Karpas-422 (cell line): ENCODE measurements around the gene BBS9. TPM values are rescaled to one million over a fixed set of nuclear protein-coding genes. Genes with fewer than 3 reads are reported as not detected.

Source experiments
- DNase-seq: peaks from one replicate; pipeline ENCODE4 v3.0.0-alpha.2; 2015
- H2AFZ ChIP-seq: fragments of 200-600 bp; sonication (generic); 2 replicates; pipeline ENCODE4 v1.6.1; 2014; ENCODE audit warnings: antibody characterized with exemption, low read length, mixed read lengths
- H3K27ac ChIP-seq: fragments of 200-600 bp; sonication (generic); 2 replicates; pipeline ENCODE4 v1.5.1; 2014; ENCODE audit warnings: mild to moderate bottlenecking, low read length, moderate library complexity
- H3K27me3 ChIP-seq: fragments of 200-600 bp; sonication (generic); 2 replicates; pipeline ENCODE4 v1.6.1; 2014; ENCODE audit warnings: low read length, mixed read lengths
- H3K36me3 ChIP-seq: fragments of 200-600 bp; sonication (generic); 2 replicates; pipeline ENCODE4 v1.6.1; 2014; ENCODE audit warnings: low read length, mixed read lengths; ENCODE audit not compliant: insufficient read depth
- H3K4me1 ChIP-seq: fragments of 200-600 bp; sonication (generic); 2 replicates; pipeline ENCODE4 v1.6.1; 2014; ENCODE audit warnings: mild to moderate bottlenecking, low read length, mixed read lengths
- H3K4me2 ChIP-seq: fragments of 200-600 bp; sonication (generic); 2 replicates; pipeline ENCODE4 v1.6.1; 2014; ENCODE audit warnings: low read length, low read depth, mild to moderate bottlenecking; ENCODE audit not compliant: poor library complexity, severe bottlenecking
- H3K4me3 ChIP-seq: fragments of 200-600 bp; sonication (generic); 2 replicates; pipeline ENCODE4 v1.5.1; 2014; ENCODE audit warnings: mild to moderate bottlenecking, antibody characterized with exemption, low read length, mixed read lengths
- H3K79me2 ChIP-seq: fragments of 200-600 bp; sonication (generic); 2 replicates; pipeline ENCODE4 v1.6.1; 2014; ENCODE audit warnings: mild to moderate bottlenecking, low read length, mixed read lengths
- H3K9ac ChIP-seq: fragments of 200-600 bp; sonication (generic); 2 replicates; pipeline ENCODE4 v1.6.0; 2014; ENCODE audit warnings: low read length
- H3K9me2 ChIP-seq: fragments of 200-600 bp; sonication (generic), shearing (Covaris generic); replicated peaks from 2 replicates; pipeline ENCODE4 v1.6.0; 2014; ENCODE audit warnings: mild to moderate bottlenecking, low read length, moderate library complexity; ENCODE audit not compliant: insufficient read depth
- H3K9me3 ChIP-seq: fragments of 300-700, 200-600 bp; sonication (generic); 2 replicates; pipeline ENCODE4 v1.6.1; 2014; ENCODE audit warnings: low read length, mixed read lengths
- H4K20me1 ChIP-seq: fragments of 200-600 bp; sonication (generic); 2 replicates; pipeline ENCODE4 v1.6.1; 2014; ENCODE audit warnings: mild to moderate bottlenecking, antibody characterized with exemption, low read length, low read depth; ENCODE audit not compliant: insufficient read depth
- total RNA-seq: library from RNA; depleted of rRNA; stranded (reverse); fragments of >200 nt; shearing (Covaris generic); gene quantifications from 2 replicates; pipeline ENCODE4 v1.2.3, GENCODE V29; 2014; ENCODE audit warnings: low replicate concordance

Gene BBS9
- total RNA-seq, 1 experiment from 2014 or later: 13.0 TPM

DNA sequence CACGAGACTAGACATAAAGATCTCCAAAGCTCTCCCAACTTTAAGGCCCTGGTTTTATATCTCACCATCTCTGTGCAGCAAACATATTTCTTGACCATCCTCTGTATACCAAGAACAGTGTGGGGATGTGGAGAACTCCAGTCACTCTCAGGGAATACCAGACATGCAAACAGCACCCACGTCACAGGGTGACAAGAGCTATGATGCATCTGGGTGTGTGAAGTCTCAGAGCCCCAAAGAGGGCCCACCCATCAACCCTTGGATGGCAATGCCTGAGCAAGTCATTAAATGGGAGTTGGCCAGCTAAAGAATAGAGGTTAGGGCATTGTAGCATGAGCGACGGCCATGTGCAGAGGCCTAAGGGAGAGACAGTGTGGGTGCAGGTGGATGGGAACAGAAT is 402.5 kb downstream of the BBS9 start:
- no peaks in the 10 kb centered on the region for H3K4me1 ChIP-seq
- no peak overlapping the region for H3K9ac ChIP-seq
- H2AFZ ChIP-seq: no peak overlapping the region
- no peaks in the 10 kb centered on the region for H3K9me2 ChIP-seq
- DNase-seq: no peak
- no peaks in the 10 kb centered on the region for H3K36me3 ChIP-seq
- H3K27me3 ChIP-seq: no peaks in the 10 kb centered on the region
- H3K4me2 ChIP-seq: no peak overlapping the region
- no peak overlapping the region for H3K27ac ChIP-seq
- no peak overlapping the region for H3K4me3 ChIP-seq
- H4K20me1 ChIP-seq: no peaks in the 10 kb centered on the region
- H3K9me3 ChIP-seq: no peaks in the 10 kb centered on the region
- no peaks in the 10 kb centered on the region for H3K79me2 ChIP-seq

DNA sequence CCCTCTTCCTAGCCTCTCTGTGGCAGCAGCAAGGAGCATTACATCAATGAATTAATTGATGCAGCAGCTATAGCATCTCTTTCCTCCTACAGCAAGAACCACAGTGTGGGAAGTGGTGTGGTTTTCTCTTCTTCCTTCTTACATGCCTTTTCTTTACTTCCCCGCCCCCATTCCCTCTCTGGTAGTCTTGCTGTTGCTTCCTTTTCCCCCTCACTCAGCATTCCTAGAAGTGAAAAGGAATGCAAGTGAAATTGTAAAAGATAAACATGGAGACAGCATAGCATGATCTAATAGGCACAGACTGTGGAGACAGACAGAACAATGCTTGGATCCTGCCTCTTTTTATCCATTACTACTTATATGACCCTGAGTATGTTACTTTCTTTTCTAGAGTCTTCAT is 405.5 kb downstream of the BBS9 start:
- H2AFZ ChIP-seq: no peak overlapping the region
- H3K9me3 ChIP-seq: peaks cover 10% of the 10 kb centered on the region
- no peak overlapping the region for H3K4me3 ChIP-seq
- no peak overlapping the region for H3K4me2 ChIP-seq
- H4K20me1 ChIP-seq: no peaks in the 10 kb centered on the region
- no peak overlapping the region for H3K9ac ChIP-seq
- H3K4me1 ChIP-seq: peaks cover 10% of the 10 kb centered on the region
- no peak overlapping the region for H3K27ac ChIP-seq
- H3K9me2 ChIP-seq: no peaks in the 10 kb centered on the region
- no peaks in the 10 kb centered on the region for H3K79me2 ChIP-seq
- no peaks in the 10 kb centered on the region for H3K27me3 ChIP-seq
- H3K36me3 ChIP-seq: no peaks in the 10 kb centered on the region; the same call in 1 of the 2 replicates
- no peak for DNase-seq

DNA sequence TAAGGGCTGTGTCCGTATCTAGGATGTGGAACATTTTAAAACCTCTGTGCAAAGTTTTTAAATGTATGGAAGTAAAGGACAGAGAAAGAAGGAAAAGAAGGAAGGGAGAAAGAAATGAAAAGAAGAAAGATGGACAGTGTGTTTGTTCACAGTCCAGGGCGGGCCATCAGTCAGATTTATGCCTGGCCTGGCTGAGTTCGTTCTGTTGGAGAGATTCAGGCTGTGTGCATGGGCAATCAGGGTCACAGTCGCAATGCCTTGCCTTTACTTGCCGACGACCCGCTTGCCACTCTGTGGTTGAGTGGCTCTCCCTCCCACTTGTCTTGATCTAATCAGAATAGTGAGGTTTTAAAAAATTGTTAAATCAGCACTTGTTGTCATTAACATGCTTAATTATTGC is 406.6 kb downstream of the BBS9 start:
- Histone ChIP-seq H4K20me1 (no peaks in the 10 kb centered on the region), H3K27me3 (no peaks in the 10 kb centered on the region), H3K79me2 (no peaks in the 10 kb centered on the region), H2AFZ (no peak overlapping the region), H3K4me3 (no peak overlapping the region), H3K9ac (no peak overlapping the region), H3K27ac (no peak overlapping the region), H3K4me1 (peaks cover 10% of the 10 kb centered on the region), H3K9me3 (peaks cover 10% of the 10 kb centered on the region), H3K4me2 (no peak overlapping the region), H3K36me3 (no peaks in the 10 kb centered on the region; the same call in 1 of the 2 replicates), H3K9me2 (no peaks in the 10 kb centered on the region)
- DNase-seq: no peak

DNA sequence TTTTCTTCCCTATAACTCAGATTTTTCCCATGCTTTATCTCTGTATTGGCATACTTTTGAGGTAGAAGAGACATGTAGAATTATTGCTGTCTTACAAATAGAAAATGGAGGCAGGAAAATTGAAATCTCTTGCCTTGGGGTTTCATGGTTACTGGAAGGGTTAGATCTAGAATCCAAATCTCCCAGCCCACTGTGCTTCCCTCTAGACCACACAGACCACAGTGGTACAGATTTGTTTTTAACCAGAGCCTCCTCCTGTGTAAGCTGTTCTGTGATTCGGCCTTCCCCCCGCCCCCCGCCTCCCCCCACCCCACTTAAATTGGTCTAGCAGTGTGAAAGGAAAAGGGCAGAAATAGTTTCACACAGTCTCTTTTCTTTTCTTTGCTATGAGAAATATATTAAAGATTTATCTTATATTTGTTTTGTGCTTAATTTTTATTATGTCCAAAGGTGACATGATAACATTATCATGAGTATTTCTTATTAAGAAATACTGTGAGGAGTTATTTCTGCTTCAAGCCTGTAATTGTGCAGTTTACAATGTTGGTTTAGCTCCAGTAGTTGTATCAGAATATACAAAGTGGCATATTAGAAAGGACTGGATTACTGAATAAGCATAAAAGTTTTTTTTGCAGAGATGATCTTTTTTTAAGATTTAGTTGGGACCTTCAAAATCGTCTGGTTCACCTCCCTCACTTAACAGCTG is 407.2 kb downstream of the BBS9 start:
- H3K4me1 ChIP-seq: peaks cover 10% of the 10 kb centered on the region
- H2AFZ ChIP-seq: no peak overlapping the region
- H3K9ac ChIP-seq: no peak overlapping the region
- H3K4me3 ChIP-seq: no peak overlapping the region
- H3K27me3 ChIP-seq: no peaks in the 10 kb centered on the region
- peaks cover 10% of the 10 kb centered on the region for H3K9me3 ChIP-seq
- H4K20me1 ChIP-seq: no peaks in the 10 kb centered on the region
- no peaks in the 10 kb centered on the region for H3K79me2 ChIP-seq
- H3K9me2 ChIP-seq: no peaks in the 10 kb centered on the region
- no peak overlapping the region for H3K4me2 ChIP-seq
- no peak for DNase-seq
- H3K36me3 ChIP-seq: no peaks in the 10 kb centered on the region; the same call in 1 of the 2 replicates
- H3K27ac ChIP-seq: no peak overlapping the region

DNA sequence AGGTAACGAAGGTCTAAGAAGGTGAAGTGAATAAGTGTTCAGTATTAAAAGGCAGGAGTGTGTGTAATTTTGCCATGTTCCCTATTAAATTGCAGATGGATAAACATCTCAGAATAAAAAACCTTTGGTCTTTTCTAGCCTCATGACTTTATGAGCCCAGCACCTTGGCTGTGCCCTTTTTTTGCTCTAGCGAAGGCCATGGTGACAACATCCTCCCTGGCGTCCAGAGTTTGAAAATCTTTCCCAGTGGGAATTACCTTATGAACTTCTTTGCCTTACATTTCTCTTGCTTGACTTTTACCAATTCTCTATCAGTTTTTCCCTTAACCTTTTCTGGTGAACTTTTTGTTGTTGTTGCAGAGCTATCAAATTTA is 407.7 kb downstream of the BBS9 start:
- no peak for DNase-seq
- Histone ChIP-seq H4K20me1 (no peaks in the 10 kb centered on the region), H3K4me2 (no peak overlapping the region), H3K9ac (no peak overlapping the region), H3K27me3 (no peaks in the 10 kb centered on the region), H2AFZ (no peak overlapping the region), H3K36me3 (no peaks in the 10 kb centered on the region; the same call in 1 of the 2 replicates), H3K4me3 (no peak overlapping the region), H3K27ac (no peak overlapping the region), H3K79me2 (no peaks in the 10 kb centered on the region), H3K9me2 (no peaks in the 10 kb centered on the region), H3K9me3 (peaks cover 10% of the 10 kb centered on the region), H3K4me1 (peaks cover 10% of the 10 kb centered on the region)

DNA sequence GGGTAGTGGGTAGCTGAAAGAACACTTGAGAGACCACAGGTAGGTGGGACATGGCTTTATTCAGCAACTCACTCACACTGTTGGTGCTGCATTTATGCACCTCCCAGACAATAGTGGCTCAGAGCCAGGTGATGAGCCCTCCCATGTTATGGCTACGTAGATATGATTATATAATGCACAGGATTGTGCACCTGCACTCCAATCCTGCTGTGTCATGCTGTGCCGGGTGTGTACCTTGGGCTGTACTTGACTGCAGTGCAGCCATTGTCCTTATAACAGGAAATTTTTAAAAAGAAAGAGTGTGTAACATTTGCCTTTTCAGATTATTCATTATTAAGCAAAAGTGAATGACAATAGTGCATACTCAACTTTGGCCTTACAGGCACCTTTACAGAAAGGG is 409.8 kb downstream of the BBS9 start:
- Histone ChIP-seq H3K27me3 (no peaks in the 10 kb centered on the region), H3K79me2 (no peaks in the 10 kb centered on the region), H3K36me3 (no peaks in the 10 kb centered on the region; the same call in 1 of the 2 replicates), H3K4me1 (peaks cover 10% of the 10 kb centered on the region), H3K9ac (no peak overlapping the region), H2AFZ (no peak overlapping the region), H4K20me1 (no peaks in the 10 kb centered on the region), H3K4me2 (no peak overlapping the region), H3K27ac (no peak overlapping the region), H3K4me3 (no peak overlapping the region), H3K9me2 (no peaks in the 10 kb centered on the region), H3K9me3 (peaks cover 10% of the 10 kb centered on the region)
- no peak for DNase-seq

DNA sequence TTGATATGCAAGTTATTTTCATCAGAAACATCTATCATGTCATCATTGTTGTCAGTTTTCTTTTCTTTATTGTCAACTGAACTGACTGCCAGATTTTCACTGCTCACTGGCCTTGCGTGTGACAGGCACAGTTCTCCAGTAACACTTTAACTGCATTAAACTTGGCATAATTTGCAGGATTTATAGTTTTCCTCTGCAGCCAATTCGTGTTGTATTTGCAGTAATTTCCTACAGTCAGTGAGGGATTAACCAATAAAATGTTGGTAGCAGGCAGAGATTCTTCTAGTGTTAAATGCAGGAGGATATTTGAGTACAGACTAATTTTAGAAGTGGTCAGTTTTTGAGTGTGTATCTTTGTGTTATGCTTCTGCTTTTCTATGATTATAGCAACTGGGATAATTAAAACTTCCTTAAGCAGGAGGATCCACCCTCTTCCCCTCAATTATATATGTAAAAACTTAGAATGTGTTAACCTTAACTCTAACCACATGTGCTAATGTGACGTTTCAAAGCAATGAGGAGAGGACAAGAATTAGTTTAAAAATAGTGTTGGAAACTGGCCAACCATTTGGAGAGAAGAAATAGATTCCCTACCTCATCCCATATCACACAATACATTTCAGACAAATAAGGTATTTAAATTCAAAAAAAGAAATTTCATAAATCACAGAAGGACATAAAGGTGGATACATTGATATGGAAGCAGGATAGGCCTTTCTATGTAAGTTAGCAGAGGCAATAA is 410.5 kb downstream of the BBS9 start:
- Histone ChIP-seq H3K27ac (no peak overlapping the region), H3K4me1 (peaks cover 10% of the 10 kb centered on the region), H3K79me2 (no peaks in the 10 kb centered on the region), H3K27me3 (no peaks in the 10 kb centered on the region), H3K4me3 (no peak overlapping the region), H3K9me2 (no peaks in the 10 kb centered on the region), H4K20me1 (no peaks in the 10 kb centered on the region), H3K9me3 (peaks cover 10% of the 10 kb centered on the region), H3K4me2 (no peak overlapping the region), H2AFZ (no peak overlapping the region), H3K9ac (no peak overlapping the region), H3K36me3 (no peaks in the 10 kb centered on the region; the same call in 1 of the 2 replicates)
- no peak for DNase-seq

DNA sequence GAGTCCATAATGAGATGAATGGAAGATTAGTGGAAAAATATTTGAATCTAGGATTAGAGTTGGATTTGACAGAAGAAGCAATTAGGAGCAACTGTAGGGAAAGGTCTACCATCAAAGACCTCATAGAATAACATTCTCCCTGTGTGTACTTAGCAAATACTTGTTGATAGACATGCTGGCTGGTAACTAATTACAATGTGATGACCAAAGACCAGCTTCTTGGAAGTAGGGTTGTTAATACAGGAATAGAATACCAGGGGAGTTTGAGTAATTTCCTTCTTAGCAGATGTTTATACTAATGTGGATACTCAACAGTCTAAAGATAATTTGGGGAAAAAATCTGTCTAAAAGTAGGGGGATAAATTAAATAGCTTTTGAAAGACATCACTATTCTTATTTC is 418.5 kb downstream of the BBS9 start:
- Histone ChIP-seq H4K20me1 (no peaks in the 10 kb centered on the region), H3K9ac (no peak overlapping the region), H2AFZ (no peak overlapping the region), H3K9me2 (no peaks in the 10 kb centered on the region), H3K4me3 (no peak overlapping the region), H3K79me2 (no peaks in the 10 kb centered on the region), H3K9me3 (no peaks in the 10 kb centered on the region), H3K36me3 (no peaks in the 10 kb centered on the region), H3K27me3 (no peaks in the 10 kb centered on the region), H3K27ac (no peak overlapping the region), H3K4me1 (no peaks in the 10 kb centered on the region), H3K4me2 (no peak overlapping the region)
- no peak for DNase-seq
